HG02610 (cell line): ENCODE results near the gene FASTK.

ENCODE experiments used
- ATAC-seq: cut with Tn5 transposase; IDR thresholded peaks from one replicate; pipeline ENCODE4 v1.9.1; 2021; ENCODE audit warnings: mild to moderate bottlenecking, moderate library complexity; ENCODE audit not compliant: unreplicated experiment

The FASTK gene, protein sequence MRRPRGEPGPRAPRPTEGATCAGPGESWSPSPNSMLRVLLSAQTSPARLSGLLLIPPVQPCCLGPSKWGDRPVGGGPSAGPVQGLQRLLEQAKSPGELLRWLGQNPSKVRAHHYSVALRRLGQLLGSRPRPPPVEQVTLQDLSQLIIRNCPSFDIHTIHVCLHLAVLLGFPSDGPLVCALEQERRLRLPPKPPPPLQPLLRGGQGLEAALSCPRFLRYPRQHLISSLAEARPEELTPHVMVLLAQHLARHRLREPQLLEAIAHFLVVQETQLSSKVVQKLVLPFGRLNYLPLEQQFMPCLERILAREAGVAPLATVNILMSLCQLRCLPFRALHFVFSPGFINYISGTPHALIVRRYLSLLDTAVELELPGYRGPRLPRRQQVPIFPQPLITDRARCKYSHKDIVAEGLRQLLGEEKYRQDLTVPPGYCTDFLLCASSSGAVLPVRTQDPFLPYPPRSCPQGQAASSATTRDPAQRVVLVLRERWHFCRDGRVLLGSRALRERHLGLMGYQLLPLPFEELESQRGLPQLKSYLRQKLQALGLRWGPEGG

DNA sequence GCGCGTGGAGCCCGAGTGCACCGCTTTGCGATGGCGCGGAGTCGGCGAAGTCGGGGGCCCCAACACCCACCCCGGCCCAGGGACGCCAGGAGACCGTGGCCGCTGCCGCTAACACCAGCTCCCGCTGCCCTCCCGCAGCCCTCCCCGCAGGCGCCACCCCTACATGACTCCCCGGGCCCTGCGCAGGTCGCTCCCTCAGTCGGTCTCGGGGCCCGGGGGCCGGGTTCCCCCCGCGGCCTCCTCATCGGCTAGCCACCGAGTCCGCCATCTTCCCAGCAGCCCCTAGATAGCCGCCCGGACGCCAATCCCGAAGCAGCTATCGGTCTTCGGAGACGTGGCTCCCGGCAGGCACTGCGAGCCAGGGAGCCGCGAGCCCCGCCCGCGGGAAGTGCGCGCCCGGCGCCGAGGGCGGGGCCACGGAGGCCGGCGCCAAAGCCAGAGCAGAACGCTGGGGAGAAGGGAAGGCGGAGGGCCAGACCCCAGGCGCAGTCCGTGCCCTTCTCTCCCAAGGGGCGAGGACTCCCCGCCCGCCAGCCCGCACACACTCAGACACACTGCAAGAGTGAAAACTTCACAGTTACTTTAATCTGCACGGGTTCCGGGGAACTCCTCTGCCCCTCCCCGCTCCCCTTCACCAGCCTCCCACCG is at the start of gene FASTK:
FASTK (minus strand) TSS at position 288 of the 648 bp plus-strand sequence; CDS start at position 245, 43 bp downstream.
- peak; percentile 77 for ATAC-seq

DNA sequence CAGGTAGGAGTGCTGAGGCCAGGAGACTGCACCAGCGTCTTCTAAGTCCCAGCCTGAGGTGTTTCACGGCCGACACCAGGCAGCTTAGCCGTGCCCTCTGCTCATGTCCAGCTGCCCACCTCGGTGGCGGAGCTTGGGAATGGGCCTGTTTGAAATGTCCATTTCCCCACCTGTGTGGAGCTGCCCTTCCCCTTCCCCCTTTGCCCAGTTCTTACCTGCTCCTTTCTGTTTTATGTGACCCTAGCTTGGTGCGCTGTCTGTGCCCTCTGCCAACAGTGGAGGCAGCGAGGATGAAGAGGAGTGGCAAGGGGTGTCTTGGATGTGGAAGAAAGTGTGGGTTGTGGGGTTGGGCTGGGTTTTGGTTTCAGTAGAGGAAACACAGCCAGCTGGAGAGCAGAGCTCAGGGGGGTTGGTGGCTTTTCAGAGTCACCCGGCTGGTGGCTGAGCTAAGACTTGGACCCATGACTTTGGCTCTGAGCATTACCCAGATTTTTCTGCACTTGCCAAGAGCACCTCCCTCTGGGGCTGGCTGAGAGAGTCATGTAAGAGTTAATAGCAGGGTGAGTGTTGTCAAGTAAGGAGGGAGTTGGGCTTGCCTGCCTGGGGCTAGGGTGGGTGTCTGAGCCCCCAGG is 49.5 kb upstream of the FASTK start:
- ATAC-seq = no peak

DNA sequence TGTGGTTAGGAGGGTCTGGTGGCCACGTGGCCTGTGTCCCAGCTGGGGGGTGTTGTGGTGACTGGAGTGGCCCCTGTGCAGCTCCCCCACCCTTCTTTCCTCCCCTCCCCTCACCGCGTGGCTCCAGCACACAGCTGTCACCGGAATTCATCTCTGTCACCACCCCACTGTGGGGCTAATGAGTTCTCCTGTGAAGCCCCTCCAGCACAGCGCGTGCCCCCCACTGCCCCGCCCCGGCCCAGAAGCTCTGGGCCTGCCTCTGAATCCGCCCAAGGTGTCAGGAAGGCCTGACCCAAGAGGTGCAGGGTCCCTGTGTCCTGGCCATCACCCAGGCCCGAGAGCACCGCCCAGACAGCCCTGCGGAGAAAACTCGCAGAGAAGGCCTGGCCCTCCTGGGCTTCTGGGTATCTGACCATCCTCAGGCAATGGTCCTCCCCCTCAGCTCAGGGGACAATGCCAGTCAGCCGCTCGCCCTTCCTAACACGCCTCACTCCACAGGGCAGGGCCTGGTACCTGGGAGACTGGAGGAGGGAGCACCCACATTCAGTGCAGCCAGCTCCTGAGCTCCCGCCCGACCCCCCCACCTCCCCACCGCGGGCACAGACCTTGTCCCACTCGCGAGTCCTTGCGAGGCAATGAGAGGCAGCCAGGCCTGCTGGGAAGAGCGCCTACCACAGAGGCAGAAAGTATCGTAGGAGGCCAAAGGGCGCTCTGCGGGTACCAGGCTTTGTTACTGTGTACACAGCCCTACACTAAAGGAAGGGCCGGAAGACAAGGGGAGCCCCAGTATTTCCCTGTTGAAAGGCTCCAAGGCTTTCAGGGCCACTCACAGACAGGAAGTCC is 48.7 kb upstream of the FASTK start:
- ATAC-seq = no peak

DNA sequence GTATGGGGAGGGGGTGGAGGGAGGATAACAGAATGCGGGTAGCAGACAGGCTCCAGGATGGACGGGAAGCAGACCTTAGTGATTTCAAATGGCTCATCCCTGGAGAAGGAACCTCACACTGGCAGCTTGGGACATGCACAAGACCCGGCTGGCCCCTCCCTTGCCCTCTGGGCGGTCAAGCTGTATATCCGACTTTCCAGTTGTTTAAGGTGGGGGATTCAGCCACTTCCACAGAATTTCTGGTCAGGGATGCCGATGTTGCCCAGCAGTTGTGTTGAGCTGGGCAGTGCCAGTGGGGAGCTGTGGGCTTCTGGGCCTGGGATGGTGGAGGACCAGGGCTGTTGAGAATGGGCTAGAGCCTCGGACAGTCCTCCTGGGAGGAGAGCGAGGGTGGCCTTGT is 48.1 kb upstream of the FASTK start:
- no peak for ATAC-seq

GRCh38 chr7:151128144-151128543 is 47.5 kb upstream of the FASTK start:
- no peak for ATAC-seq

DNA sequence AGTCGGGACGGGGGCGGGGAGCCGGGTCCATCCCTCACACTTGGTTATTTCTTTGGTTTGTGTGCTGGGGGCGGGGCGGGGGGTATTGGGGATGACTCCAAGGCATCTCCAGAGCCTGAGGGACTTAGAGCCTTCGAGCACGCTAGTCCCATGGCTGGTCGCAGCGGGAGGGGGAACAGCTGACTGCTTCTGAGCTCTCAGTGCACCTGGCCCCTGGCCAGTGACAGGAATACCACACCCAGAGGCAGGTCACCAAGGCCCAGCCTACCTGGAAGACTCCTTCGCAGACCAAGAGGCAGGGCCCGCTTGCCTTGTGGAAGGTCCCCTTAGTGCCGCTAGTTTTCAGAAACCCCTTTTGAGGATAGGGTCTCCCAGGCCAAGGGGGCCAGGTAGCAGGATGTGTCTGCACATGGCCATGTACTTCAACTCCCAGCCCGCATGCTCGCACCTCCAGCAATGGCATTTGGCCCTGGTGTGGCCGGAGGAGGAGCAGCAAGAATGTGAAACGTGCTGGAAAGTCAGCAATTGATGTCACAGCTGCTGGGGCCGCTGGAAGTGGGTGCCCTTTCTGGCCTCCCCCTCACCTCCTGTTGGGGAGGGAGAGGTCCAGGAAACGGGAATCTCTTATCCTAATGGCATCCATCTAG is 46.0 kb upstream of the FASTK start:
- no peak for ATAC-seq

DNA sequence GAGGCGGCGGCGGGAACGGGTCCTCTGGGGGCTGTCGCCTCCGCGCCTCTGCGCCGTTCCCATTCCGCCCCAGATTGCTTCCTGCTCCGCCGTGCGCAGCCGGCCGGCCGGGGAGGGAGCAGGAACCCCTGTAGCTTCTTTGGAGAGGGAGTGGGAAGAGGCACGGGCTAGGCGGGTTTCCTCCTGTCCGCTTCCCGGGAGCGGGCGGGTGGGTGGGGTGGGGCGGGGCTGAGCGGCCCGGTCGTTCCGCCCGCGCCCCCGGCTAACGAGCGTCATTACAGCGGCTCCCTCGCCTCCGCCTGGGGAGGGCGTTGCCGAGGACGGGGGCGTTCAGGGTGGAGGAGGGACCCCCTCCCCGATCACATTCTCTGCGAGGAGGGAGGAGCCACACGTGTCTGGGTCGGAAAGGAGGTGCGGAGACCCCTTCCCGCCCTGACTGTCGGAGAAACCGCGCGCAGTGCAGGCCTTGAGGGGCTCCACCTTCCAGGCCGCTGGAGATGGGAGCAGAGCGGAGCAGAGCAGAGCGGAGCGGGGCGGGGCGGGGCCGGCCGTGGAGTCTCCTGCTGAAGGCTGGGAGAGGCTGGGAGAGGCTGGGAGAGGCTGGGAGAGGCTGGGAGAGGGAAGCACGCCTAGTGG is 45.4 kb upstream of the FASTK start:
- no peak for ATAC-seq

GRCh38 chr7:151125470-151125845 is 44.8 kb upstream of the FASTK start:
- ATAC-seq = no peak

- ATAC-seq = no peak
Observed at GRCh38 chr7:151124899-151125399, 44.3 kb upstream of the FASTK start.

- no peak for ATAC-seq
Observed at GRCh38 chr7:151124481-151124880, 43.9 kb upstream of the FASTK start.

DNA sequence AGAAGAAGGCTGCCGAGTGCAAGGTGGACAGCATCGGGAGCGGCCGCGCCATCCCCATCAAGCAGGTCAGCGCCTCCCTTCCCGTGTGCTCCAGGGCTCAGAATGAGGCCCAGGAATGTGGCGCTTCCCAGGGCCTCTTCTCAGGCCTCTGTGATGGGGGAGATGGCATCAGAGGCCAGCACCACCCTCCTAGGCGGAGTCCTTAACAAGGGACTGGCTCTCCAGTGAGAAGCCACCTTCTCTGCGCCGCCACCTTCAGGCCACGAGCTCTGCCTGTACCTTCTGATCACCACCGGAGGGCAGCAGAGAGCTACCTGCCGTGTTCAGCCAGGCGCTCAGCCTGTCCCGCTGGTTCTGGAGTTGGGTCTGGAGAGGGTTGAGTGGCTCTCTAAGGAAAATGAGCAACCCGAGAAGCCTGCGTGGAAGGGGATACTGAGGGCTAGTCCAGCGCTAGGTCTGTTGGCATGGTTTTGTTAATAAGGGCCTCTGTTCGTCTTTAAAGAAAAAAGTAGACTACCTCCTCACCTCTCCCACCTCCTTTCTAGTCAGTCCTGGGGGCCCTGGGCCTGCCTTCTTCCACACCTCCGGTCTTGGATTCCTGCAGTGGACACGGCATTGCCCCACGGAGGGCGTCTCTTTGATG is 43.3 kb upstream of the FASTK start:
- peak; percentile 70 for ATAC-seq

- no peak for ATAC-seq
Observed at GRCh38 chr7:151123158-151123821, 42.7 kb upstream of the FASTK start.

GRCh38 chr7:151122796-151123157 is 42.2 kb upstream of the FASTK start:
- ATAC-seq = no peak

- ATAC-seq = no peak
Observed at GRCh38 chr7:151122276-151122675, 41.7 kb upstream of the FASTK start.

GRCh38 chr7:151121380-151122170 is 41.0 kb upstream of the FASTK start:
- no peak for ATAC-seq

- no peak for ATAC-seq
Observed at GRCh38 chr7:151120896-151121295, 40.3 kb upstream of the FASTK start.

- no peak for ATAC-seq
Observed at GRCh38 chr7:151119902-151120301, 39.3 kb upstream of the FASTK start.

DNA sequence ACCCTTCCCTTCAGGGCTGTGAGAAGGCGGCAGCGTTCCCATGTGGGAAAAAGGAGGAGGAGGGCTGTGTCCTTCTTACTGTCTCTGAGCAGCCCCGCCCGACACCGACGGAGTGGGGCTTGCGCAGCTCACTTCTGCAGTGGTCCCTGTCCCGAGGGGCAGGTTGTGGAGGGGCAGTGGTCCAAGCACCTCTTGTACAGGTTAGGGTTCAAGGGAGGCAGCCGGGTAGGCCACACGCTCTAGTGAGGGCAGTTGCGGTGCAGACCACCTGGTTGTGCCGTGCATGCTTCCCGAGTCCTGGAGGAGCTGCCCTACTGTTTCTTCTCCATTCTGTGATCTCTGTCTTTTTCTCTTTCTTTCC is 38.4 kb upstream of the FASTK start:
- no peak for ATAC-seq
